ENCODE data around the gene AJAP1.

AJAP1 gene

DNA sequence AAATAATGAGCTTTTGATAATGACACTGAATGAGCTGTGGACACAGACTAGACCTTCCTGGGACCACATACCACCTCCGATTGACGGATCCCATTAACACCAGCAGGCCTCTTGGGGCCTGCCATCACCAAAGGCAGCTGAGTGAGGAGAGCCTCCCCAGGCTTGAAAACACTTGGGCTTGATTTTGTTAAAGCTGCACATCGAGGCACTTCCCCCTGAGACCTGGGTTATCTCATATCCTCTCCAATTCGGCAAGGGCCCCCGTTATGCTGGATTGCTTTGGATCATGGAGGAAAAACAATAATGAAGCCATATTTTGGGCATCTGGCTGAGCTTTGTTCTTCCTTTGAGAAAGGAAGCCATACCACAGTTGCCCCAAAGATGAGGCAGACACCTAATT is 143.0 kb downstream of the AJAP1 start:
- TF ChIP-seq CTCF (IDR thresholded peaks at IDR 0.05; ENCODE audit: insufficient read depth, low read depth, low read length, missing control alignments), result no peak
- DNase-seq (ENCODE audit: low read depth), result no peak
- H3K4me3 ChIP-seq (ENCODE audit: low read length), result no peak overlapping the region

DNA sequence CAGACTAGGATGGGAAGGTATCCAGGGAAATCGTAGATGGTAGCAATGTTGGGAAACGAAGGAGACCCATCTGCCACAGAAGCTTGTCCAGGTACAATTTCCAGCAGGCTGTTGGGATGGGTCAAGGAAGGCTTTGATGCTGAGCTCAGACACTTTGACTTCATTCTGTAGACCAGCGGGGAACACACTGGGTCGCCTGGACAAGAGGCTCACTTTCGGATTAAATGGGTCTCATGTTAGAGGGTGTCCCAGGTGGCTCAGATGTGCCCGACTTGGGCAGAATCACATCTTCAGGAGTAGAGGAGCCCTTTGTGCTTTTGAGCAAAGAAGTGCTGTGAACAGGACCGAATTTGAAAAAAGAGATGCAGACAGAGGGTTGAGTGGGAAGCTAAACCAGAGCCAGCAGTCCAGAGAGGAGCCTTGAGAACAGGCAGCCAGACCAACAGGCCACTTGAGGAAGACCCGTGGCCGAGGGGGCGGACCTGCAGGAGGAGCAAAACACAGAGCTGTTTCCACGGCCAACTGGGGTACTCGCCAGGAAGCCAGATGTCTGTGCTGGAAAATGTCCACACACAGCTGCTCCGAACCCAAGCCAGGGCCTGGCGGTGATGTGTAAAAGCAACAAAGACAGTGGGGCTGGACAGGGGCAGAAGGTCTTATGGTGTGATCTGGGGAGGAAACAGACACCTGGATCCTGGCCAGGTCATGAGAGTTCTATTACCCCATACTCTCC is 146.9 kb downstream of the AJAP1 start:
- H3K4me3 ChIP-seq (ENCODE audit: low read length), result no peak overlapping the region
- DNase-seq (ENCODE audit: low read depth), result no peak
- no peak for TF ChIP-seq CTCF (IDR thresholded peaks at IDR 0.05; ENCODE audit: insufficient read depth, low read depth, low read length, missing control alignments)

- no peak for TF ChIP-seq CTCF (IDR thresholded peaks at IDR 0.05; ENCODE audit: insufficient read depth, low read depth, low read length, missing control alignments)
- no peak overlapping the region for H3K4me3 ChIP-seq (ENCODE audit: low read length)
Measured at GRCh38 chr1:4802024-4802423, 147.6 kb downstream of the AJAP1 start.

DNA sequence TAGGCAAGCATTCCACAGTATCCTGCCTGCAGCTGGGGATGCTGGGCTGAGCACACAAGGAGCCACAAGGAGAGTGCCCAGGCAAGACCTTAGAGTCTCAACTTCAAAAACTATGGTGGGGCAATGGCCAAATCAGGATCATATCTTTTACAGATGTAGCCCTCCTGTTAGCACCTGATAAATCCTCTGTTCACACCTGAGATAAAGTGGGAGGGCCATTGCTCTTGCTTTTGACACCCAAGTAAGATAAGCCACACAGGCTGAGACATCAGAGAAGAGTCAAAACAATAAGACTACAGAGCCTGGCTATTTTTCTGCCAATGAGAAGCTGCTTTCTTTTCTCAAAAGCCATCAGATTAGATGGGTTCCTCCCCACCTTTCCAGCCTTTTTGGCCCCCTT is 148.9 kb downstream of the AJAP1 start:
- TF ChIP-seq CTCF (IDR thresholded peaks at IDR 0.05; ENCODE audit: insufficient read depth, low read depth, low read length, missing control alignments), result no peak
- no peak for DNase-seq (ENCODE audit: low read depth)
- H3K4me3 ChIP-seq (ENCODE audit: low read length), result no peak overlapping the region

More at GRCh38 chr1:4802024-4802423, 147.6 kb downstream of the AJAP1 start:
- DNase-seq (ENCODE audit: low read depth), result no peak

- H3K4me3 ChIP-seq (ENCODE audit: low read length), result no peak overlapping the region
- no peak for DNase-seq (ENCODE audit: low read depth)
- no peak for TF ChIP-seq CTCF (IDR thresholded peaks at IDR 0.05; ENCODE audit: insufficient read depth, low read depth, low read length, missing control alignments)
Measured at GRCh38 chr1:4805987-4806386, 151.6 kb downstream of the AJAP1 start.

DNA sequence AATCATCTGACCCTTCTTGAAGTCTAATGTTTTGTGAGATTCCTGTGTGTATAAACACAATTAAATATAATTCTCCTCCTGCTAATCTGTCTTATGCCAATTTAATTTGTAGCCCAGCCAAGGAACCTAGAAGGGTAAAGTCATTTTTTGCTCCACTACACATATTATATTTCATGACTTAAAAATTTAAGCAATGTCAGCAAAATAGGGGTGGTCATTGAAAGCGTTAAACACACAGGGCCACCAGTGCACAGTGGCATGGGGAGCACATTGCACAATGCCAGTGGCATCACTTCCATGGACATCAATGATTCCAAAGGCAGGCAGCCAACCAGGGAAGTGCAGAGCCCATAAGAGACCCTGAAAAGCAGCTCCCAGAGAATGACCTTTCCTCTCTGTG is 166.1 kb downstream of the AJAP1 start:
- no peak overlapping the region for H3K4me3 ChIP-seq (ENCODE audit: low read length)
- no peak for DNase-seq (ENCODE audit: low read depth)
- no peak for TF ChIP-seq CTCF (IDR thresholded peaks at IDR 0.05; ENCODE audit: insufficient read depth, low read depth, low read length, missing control alignments)

Measured in epithelial cell of esophagus (primary cell).